ENCODE measurements around the gene AURKAIP1.
"Not testable (repeated sequence)": the region's sequence is repeated elsewhere in the genome, so short reads cannot be mapped to it uniquely, and the experiment has no call there.

DNA sequence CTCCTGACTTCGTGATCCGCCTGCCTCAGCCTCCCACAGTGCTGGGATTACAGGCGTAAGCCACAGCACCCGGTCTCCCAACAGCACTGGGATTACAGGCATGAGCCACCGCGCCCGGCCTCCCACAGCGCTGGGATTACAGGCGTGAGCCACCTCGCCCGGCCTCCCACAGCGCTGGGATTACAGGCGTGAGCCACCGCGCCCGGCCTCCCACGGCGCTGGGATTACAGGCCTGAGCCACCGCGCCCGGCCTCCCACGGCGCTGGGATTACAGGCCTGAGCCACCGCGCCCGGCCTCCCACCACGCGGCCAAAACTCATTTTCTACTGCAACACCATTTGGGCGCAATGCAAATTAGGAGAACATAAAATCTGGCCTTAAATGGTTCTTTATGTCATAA, 10.3 kb upstream of the AURKAIP1 start:
- not testable (repeated sequence) for TF ChIP-seq FOS (IDR thresholded peaks at IDR 0.05; ENCODE audit: low read depth, low read length); RFX5 (IDR thresholded peaks at IDR 0.05; ENCODE audit: low read depth, low read length); POLR2A (IDR thresholded peaks at IDR 0.05; ENCODE audit: low read depth, low read length); RAD21 (IDR thresholded peaks at IDR 0.05; ENCODE audit: low read length); RCOR1 (IDR thresholded peaks at IDR 0.05; ENCODE audit: insufficient replicate concordance, low read length); SMC3 (IDR thresholded peaks at IDR 0.05; ENCODE audit: low read depth, low read length); MXI1 (IDR thresholded peaks at IDR 0.05; ENCODE audit: borderline replicate concordance, low read depth, low read length); BHLHE40 (IDR thresholded peaks at IDR 0.05; ENCODE audit: low read depth, low read length); NFE2L2 (IDR thresholded peaks at IDR 0.05; ENCODE audit: low read depth, low read length); CEBPB (IDR thresholded peaks at IDR 0.05; ENCODE audit: low read depth, low read length); MAFK (IDR thresholded peaks at IDR 0.05; ENCODE audit: low read depth, low read length); MAZ (IDR thresholded peaks at IDR 0.05; ENCODE audit: borderline replicate concordance, low read depth, low read length)
- TF ChIP-seq, protein P1, sequence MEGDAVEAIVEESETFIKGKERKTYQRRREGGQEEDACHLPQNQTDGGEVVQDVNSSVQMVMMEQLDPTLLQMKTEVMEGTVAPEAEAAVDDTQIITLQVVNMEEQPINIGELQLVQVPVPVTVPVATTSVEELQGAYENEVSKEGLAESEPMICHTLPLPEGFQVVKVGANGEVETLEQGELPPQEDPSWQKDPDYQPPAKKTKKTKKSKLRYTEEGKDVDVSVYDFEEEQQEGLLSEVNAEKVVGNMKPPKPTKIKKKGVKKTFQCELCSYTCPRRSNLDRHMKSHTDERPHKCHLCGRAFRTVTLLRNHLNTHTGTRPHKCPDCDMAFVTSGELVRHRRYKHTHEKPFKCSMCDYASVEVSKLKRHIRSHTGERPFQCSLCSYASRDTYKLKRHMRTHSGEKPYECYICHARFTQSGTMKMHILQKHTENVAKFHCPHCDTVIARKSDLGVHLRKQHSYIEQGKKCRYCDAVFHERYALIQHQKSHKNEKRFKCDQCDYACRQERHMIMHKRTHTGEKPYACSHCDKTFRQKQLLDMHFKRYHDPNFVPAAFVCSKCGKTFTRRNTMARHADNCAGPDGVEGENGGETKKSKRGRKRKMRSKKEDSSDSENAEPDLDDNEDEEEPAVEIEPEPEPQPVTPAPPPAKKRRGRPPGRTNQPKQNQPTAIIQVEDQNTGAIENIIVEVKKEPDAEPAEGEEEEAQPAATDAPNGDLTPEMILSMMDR (conservative IDR thresholded peaks at IDR 0.05; ENCODE audit: low read depth, low read length): not testable (repeated sequence)
- TF ChIP-seq, protein P2, sequence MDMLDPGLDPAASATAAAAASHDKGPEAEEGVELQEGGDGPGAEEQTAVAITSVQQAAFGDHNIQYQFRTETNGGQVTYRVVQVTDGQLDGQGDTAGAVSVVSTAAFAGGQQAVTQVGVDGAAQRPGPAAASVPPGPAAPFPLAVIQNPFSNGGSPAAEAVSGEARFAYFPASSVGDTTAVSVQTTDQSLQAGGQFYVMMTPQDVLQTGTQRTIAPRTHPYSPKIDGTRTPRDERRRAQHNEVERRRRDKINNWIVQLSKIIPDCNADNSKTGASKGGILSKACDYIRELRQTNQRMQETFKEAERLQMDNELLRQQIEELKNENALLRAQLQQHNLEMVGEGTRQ (IDR thresholded peaks at IDR 0.05; ENCODE audit: low read depth, low read length): not testable (repeated sequence)
